PFSK-1 (cell line): ENCODE data around the gene NIPAL4.

Experiments
- FOXP2 ChIP-seq: optimal IDR thresholded peaks from 2 replicates; pipeline ENCODE3; 2011; ENCODE audit warnings: borderline replicate concordance, control low read depth, inconsistent platforms; ENCODE audit not compliant: insufficient read depth; ENCODE audit errors: extremely low read length, extremely low read depth
- POLR2AphosphoS5 ChIP-seq: IDR thresholded peaks from 2 replicates; pipeline ENCODE4 v1.6.1; 2012; ENCODE audit warnings: low read depth, mild to moderate bottlenecking, control low read depth, low read length, moderate library complexity
- SIN3A ChIP-seq: IDR thresholded peaks from 2 replicates; pipeline ENCODE4 v1.6.1; 2012; ENCODE audit warnings: mild to moderate bottlenecking, low read length, moderate library complexity, borderline replicate concordance; ENCODE audit not compliant: insufficient read depth
- TAF1 ChIP-seq: IDR thresholded peaks from 2 replicates; pipeline ENCODE4 v1.6.1; 2012; ENCODE audit warnings: low read length, control low read depth, borderline replicate concordance; ENCODE audit not compliant: insufficient read depth
- TF ChIP-seq, protein P1 (sequence below), 2 experiments: IDR thresholded peaks; 2 replicates each; pipeline versions ENCODE4 v1.6.1 to v1.8.0; 2011 to 2012; ENCODE audit warnings: low read depth in 2 of 2, low read length in 2 of 2, control low read depth in 1 of 2, inconsistent platforms in 1 of 2, mild to moderate bottlenecking in 1 of 2, moderate library complexity in 1 of 2; ENCODE audit not compliant: insufficient read depth in 1 of 2

NIPAL4 gene

DNA sequence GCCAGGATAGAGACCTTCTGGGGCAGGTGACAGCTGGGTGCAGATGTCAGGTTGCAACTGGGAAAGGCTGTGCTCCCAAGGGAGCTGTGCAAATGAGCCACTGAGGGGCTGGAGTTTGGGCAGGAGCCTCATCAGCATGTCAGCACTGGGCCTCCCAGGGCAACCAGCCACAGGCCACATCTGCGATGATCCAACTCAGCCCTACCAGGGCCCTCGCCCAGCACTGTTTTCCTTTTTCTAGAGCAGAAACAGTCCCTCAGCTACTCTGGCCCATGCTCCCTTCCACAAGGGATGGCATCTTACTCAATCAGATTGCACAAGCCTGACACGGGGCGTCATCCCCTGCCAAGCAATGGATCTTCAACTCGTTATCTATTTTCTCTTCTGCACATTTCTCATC is 24.8 kb downstream of the NIPAL4 start:
- TF ChIP-seq, protein P1, sequence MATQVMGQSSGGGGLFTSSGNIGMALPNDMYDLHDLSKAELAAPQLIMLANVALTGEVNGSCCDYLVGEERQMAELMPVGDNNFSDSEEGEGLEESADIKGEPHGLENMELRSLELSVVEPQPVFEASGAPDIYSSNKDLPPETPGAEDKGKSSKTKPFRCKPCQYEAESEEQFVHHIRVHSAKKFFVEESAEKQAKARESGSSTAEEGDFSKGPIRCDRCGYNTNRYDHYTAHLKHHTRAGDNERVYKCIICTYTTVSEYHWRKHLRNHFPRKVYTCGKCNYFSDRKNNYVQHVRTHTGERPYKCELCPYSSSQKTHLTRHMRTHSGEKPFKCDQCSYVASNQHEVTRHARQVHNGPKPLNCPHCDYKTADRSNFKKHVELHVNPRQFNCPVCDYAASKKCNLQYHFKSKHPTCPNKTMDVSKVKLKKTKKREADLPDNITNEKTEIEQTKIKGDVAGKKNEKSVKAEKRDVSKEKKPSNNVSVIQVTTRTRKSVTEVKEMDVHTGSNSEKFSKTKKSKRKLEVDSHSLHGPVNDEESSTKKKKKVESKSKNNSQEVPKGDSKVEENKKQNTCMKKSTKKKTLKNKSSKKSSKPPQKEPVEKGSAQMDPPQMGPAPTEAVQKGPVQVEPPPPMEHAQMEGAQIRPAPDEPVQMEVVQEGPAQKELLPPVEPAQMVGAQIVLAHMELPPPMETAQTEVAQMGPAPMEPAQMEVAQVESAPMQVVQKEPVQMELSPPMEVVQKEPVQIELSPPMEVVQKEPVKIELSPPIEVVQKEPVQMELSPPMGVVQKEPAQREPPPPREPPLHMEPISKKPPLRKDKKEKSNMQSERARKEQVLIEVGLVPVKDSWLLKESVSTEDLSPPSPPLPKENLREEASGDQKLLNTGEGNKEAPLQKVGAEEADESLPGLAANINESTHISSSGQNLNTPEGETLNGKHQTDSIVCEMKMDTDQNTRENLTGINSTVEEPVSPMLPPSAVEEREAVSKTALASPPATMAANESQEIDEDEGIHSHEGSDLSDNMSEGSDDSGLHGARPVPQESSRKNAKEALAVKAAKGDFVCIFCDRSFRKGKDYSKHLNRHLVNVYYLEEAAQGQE (IDR thresholded peaks at IDR 0.05; ENCODE audit: insufficient read depth in 1 of 2, low read depth in 2 of 2, low read length in 2 of 2) = no peak
- TF ChIP-seq TAF1 (no peak), POLR2AphosphoS5 (no peak), SIN3A (no peak), FOXP2 (no peak)

DNA sequence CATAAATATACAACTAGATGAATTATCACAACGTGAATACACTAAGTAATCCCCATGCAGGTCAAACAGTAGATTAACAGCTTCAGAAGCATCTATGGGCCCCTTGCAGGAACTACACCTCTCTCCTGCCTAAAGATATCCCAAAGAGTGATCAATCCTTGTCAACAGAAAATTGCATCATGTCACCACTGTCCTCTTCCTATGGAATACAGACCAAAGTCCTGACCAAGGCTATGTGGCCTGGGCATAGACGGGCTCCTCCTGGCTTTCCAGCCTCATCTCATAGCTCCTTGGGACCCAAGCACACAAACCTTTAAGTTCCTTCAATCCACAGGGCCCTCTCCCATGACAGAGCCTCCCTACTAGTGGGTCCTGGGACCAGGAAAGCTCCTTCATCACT is 25.3 kb downstream of the NIPAL4 start:
- TF ChIP-seq FOXP2 = no peak
- TF ChIP-seq, protein P1 (IDR thresholded peaks at IDR 0.05; ENCODE audit: insufficient read depth in 1 of 2, low read depth in 2 of 2, low read length in 2 of 2) = no peak
- TF ChIP-seq SIN3A = no peak
- TF ChIP-seq TAF1 = no peak
- TF ChIP-seq POLR2AphosphoS5 = no peak

DNA sequence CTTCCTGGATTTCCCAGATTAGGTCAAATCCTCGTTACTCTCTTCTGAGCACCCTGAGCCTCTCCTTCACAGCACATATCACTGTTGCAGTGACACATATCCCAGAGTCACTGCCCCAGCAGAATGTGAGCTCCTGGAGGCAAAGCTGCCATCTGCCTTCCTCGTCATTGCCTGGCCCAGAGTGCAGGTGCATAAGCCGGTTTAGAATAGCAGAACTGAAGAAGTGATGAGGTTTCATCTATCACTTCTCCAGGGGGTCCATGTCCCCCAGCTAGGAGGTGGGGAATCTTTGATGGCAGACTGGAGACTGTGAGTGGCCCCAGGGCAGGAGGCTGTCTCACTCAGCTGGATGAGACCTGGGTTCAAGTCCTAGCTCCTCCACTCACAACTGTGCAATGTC is 25.8 kb downstream of the NIPAL4 start:
- TF ChIP-seq POLR2AphosphoS5 (no peak), FOXP2 (no peak), SIN3A (no peak), TAF1 (no peak)
- TF ChIP-seq, protein P1 (IDR thresholded peaks at IDR 0.05; ENCODE audit: insufficient read depth in 1 of 2, low read depth in 2 of 2, low read length in 2 of 2) = no peak

DNA sequence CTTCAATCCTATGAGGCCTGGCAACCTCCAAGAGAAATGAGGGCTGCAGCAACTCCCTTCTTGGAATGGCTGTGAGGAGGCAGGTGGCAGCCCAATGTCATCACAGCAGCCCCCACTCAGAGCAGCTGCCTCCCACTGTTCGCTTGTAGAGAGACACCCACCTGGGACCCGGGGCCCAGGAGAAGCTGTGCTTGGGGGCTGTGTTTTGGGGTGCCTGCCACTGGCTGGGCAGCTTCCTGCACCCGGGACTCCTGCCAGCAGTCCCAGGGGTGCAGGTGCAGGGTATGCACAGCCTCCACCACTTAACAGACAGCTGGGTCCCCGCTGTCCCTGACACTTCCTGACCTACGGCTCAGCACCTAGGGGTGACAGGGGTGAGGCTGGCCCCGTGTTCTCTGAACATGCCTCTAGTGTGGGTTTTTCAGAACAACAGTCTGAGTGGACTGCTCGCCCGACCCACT is 26.2 kb downstream of the NIPAL4 start:
- TF ChIP-seq POLR2AphosphoS5 (no peak), SIN3A (no peak), TAF1 (no peak), FOXP2 (no peak)
- TF ChIP-seq, protein P1 (IDR thresholded peaks at IDR 0.05; ENCODE audit: insufficient read depth in 1 of 2, low read depth in 2 of 2, low read length in 2 of 2) = no peak

DNA sequence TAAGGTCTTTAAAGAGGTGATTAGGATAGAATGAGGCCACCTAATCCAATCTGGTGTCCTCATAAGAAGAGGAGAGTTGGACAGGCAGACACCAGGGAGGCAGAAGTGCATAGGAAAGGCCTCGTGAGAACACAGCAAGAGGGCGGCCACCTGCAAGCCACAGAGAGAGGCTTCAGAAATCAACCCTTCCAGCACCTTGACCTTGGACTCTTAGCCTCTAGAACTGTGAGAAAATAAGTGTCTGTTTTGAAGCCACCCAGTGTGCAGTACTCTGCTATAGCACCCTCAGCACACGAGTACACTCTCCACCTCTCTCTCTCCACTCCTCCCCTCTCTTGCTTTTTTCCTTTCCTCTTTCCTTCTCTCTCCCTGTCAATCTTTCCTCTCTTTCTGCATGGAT is 26.8 kb downstream of the NIPAL4 start:
- TF ChIP-seq POLR2AphosphoS5 (no peak), TAF1 (no peak), FOXP2 (no peak), SIN3A (no peak)
- TF ChIP-seq, protein P1 (IDR thresholded peaks at IDR 0.05; ENCODE audit: insufficient read depth in 1 of 2, low read depth in 2 of 2, low read length in 2 of 2) = no peak
